GM23248 (cell line): ENCODE measurements around the gene STRIP1.

Experiments used
- EZH2 ChIP-seq: fragments of 200-600 bp; sonication (generic); IDR thresholded peaks from 2 replicates; pipeline ENCODE4 v1.6.1; 2018; ENCODE audit warnings: antibody characterized with exemption, mild to moderate bottlenecking; ENCODE audit not compliant: insufficient read depth, poor library complexity, severe bottlenecking
- EZH2phosphoT487 ChIP-seq: fragments of 200-600 bp; sonication (generic); IDR thresholded peaks from 2 replicates; pipeline ENCODE4 v1.6.1; 2018; ENCODE audit warnings: antibody characterized with exemption, moderate library complexity, mild to moderate bottlenecking, low read depth; ENCODE audit not compliant: insufficient read depth

DNA sequence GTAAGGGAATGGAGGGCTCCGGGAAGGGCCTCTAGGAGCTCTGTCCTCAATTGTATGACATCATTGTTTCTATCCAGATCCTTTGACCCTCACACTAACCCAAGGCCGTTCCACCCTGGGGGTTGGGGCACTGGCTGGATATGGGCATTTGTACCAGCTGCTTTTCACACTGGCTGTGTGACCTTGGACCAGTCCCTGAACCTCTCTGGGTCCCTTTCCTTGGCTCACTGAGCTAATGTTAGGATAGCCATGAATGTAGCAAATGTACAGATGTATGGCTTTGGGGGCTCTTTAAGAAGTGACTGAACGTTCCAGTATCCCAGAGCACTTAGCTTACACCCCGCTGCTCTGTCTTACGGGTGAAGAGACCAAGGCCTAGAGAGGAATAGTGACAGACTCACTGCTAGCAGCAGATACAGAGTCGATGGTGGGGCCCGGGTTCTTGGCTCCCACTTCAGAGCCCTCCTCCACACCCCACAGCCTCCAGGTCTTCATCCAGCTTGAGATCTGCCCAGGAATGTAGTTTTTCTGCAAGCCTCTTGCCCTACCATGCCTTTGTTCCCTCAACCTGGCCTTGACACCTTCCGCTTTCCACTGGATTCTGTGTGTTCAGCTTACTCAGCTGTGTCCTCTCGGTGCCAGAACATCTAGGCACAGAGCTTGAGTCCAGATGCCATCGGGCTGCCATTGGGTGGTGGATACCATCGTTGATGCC, 63.2 kb downstream of the STRIP1 start:
- no peak for TF ChIP-seq EZH2
- no peak for TF ChIP-seq EZH2phosphoT487
